Measurements from ENCODE around the gene KCNMB3.

The KCNMB3 gene

DNA sequence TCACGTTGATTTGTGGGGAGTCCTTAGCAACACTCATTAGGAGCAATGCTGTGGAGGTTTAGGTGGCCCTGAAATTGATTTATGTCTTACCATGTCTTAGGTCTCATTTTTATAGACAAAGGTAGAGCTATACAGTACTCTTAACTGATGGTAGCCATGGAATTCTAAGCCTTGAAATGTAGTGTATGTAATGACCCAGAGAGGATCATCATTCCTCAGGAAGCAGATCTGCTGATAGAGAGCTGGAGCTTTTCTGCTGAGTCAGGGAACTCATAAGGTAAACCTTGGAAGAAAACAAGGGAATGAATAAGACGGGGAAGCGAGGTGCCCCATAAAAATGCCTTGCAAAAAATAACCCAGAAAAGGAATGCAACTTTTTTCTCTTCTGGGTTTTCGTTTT lies 37.9 kb upstream of the KCNMB3 start:
- DNase-seq (no peak), ATAC-seq (ENCODE audit: insufficient read depth, low read depth) (no peak)
- H2AFZ ChIP-seq (ENCODE audit: low read depth, low read length), result no peak overlapping the region

DNA sequence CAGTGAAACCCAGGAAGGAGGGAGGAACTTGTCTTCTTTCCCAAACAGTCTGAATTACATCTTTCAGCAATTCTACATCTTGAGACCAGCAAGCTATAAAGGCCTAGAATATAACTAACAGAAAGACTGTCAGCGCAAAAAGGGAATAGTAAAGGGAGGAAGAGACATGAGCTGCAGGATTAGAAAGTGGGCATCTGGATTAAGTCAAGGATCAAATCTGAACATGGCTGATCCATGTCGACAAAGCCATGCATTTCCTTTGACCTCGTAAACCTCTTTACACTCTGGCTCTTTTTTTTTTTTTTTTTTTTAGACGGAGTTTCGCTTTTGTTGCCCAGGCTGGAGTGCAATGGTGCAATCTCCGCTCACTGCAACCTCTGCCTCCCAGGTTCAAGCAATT lies 35.4 kb upstream of the KCNMB3 start:
- H3K36me3 ChIP-seq (ENCODE audit: insufficient read depth, low read length), result no peaks in the 10 kb centered on the region
- H2AFZ ChIP-seq (ENCODE audit: low read depth, low read length), result no peak overlapping the region
- no peak for ATAC-seq (ENCODE audit: insufficient read depth, low read depth)
- no peaks in the 10 kb centered on the region for H3K79me2 ChIP-seq (ENCODE audit: insufficient read depth, low read length)
- TF ChIP-seq, protein P1, sequence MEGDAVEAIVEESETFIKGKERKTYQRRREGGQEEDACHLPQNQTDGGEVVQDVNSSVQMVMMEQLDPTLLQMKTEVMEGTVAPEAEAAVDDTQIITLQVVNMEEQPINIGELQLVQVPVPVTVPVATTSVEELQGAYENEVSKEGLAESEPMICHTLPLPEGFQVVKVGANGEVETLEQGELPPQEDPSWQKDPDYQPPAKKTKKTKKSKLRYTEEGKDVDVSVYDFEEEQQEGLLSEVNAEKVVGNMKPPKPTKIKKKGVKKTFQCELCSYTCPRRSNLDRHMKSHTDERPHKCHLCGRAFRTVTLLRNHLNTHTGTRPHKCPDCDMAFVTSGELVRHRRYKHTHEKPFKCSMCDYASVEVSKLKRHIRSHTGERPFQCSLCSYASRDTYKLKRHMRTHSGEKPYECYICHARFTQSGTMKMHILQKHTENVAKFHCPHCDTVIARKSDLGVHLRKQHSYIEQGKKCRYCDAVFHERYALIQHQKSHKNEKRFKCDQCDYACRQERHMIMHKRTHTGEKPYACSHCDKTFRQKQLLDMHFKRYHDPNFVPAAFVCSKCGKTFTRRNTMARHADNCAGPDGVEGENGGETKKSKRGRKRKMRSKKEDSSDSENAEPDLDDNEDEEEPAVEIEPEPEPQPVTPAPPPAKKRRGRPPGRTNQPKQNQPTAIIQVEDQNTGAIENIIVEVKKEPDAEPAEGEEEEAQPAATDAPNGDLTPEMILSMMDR (IDR thresholded peaks at IDR 0.05; ENCODE audit: borderline replicate concordance, extremely low read depth, low read length, poor library complexity, severe bottlenecking), result no peak
- TF ChIP-seq EZH2 (IDR thresholded peaks at IDR 0.05; ENCODE audit: borderline replicate concordance, low read depth, low read length, severe bottlenecking), result no peak
- DNase-seq, result no peak
- no peak overlapping the region for H3K9ac ChIP-seq (ENCODE audit: low read depth, low read length)
- H3K4me1 ChIP-seq (ENCODE audit: insufficient read depth, low read length), result no peaks in the 10 kb centered on the region
- H3K27me3 ChIP-seq (ENCODE audit: insufficient read depth, low read length, poor library complexity), result no peaks in the 10 kb centered on the region
- H4K20me1 ChIP-seq (ENCODE audit: insufficient read depth, low read length), result no peaks in the 10 kb centered on the region
- no peak overlapping the region for H3K27ac ChIP-seq (ENCODE audit: low read length)
- H3K9me3 ChIP-seq (ENCODE audit: insufficient read depth, low read length, severe bottlenecking), result no peaks in the 10 kb centered on the region
- H3K4me3 ChIP-seq (ENCODE audit: low read depth in 1 of 2, low read length in 2 of 2), result no peak overlapping the region
- H3K4me2 ChIP-seq (ENCODE audit: insufficient read depth, low read length), result no peak overlapping the region

More for the DNA sequence above, 37.9 kb upstream of the KCNMB3 start:
- no peak overlapping the region for H3K27ac ChIP-seq (ENCODE audit: low read length)
- no peaks in the 10 kb centered on the region for H3K36me3 ChIP-seq (ENCODE audit: insufficient read depth, low read length)
- no peak overlapping the region for H3K4me2 ChIP-seq (ENCODE audit: insufficient read depth, low read length)
- H3K79me2 ChIP-seq (ENCODE audit: insufficient read depth, low read length), result no peaks in the 10 kb centered on the region
- H3K4me3 ChIP-seq (ENCODE audit: low read depth in 1 of 2, low read length in 2 of 2), result no peak overlapping the region
- H3K9ac ChIP-seq (ENCODE audit: low read depth, low read length), result no peak overlapping the region
- H3K4me1 ChIP-seq (ENCODE audit: insufficient read depth, low read length), result no peaks in the 10 kb centered on the region
- no peaks in the 10 kb centered on the region for H4K20me1 ChIP-seq (ENCODE audit: insufficient read depth, low read length)
- H3K9me3 ChIP-seq (ENCODE audit: insufficient read depth, low read length, severe bottlenecking), result no peaks in the 10 kb centered on the region
- no peaks in the 10 kb centered on the region for H3K27me3 ChIP-seq (ENCODE audit: insufficient read depth, low read length, poor library complexity)
- no peak for TF ChIP-seq EZH2 (IDR thresholded peaks at IDR 0.05; ENCODE audit: borderline replicate concordance, low read depth, low read length, severe bottlenecking)
- TF ChIP-seq, protein P1 (IDR thresholded peaks at IDR 0.05; ENCODE audit: borderline replicate concordance, extremely low read depth, low read length, poor library complexity, severe bottlenecking), result no peak

DNA sequence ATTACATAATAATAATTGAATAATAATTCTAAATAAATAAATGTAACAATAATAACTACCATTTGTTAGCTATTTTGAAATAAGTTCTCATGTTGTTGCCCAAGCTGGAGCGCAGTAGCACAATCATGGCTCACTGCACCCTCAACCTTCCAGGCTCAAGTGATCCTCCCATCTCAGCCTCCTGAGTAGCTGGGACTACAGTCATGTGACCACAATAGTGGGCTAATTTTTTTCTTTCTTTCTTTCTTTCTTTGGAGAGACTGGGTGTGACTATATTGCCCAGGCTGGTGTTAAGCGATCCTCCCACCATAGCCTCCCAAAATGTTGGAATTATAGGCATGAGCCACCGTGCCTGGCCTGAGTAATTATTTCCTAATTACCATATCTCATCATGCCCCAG lies 30.9 kb upstream of the KCNMB3 start:
- Histone ChIP-seq H4K20me1 (ENCODE audit: insufficient read depth, low read length) (no peaks in the 10 kb centered on the region), H3K4me3 (ENCODE audit: low read depth in 1 of 2, low read length in 2 of 2) (no peak overlapping the region), H3K9me3 (ENCODE audit: insufficient read depth, low read length, severe bottlenecking) (no peaks in the 10 kb centered on the region), H3K4me2 (ENCODE audit: insufficient read depth, low read length) (no peak overlapping the region), H3K36me3 (ENCODE audit: insufficient read depth, low read length) (no peaks in the 10 kb centered on the region), H3K27ac (ENCODE audit: low read length) (no peak overlapping the region), H3K4me1 (ENCODE audit: insufficient read depth, low read length) (no peaks in the 10 kb centered on the region), H3K9ac (ENCODE audit: low read depth, low read length) (no peak overlapping the region), H2AFZ (ENCODE audit: low read depth, low read length) (no peak overlapping the region), H3K27me3 (ENCODE audit: insufficient read depth, low read length, poor library complexity) (peaks cover 3% of the 10 kb centered on the region), H3K79me2 (ENCODE audit: insufficient read depth, low read length) (no peaks in the 10 kb centered on the region)
- ATAC-seq (ENCODE audit: insufficient read depth, low read depth) (no peak), DNase-seq (no peak)
- TF ChIP-seq, protein P1 (IDR thresholded peaks at IDR 0.05; ENCODE audit: borderline replicate concordance, extremely low read depth, low read length, poor library complexity, severe bottlenecking), result no peak
- no peak for TF ChIP-seq EZH2 (IDR thresholded peaks at IDR 0.05; ENCODE audit: borderline replicate concordance, low read depth, low read length, severe bottlenecking)

DNA sequence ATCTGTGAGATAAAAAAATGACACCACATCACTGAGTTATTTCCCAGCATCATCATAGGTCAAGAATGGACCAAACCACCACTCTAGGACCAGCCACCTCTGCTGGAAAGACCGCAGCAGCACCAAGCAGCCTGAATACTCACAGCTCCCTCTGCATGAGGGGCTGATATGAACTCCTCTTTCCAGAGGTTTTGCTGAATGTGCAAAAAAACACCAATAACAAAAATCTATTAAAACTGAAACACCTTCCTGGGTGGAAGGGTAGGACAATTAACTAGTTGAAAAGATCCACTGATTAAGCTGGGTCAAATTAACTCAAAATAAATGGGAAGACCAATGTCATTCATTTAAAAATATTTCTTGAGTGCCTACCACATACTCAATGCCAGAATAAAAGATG lies 28.9 kb upstream of the KCNMB3 start:
- DNase-seq (no peak), ATAC-seq (ENCODE audit: insufficient read depth, low read depth) (no peak)
- Histone ChIP-seq H3K79me2 (ENCODE audit: insufficient read depth, low read length) (no peaks in the 10 kb centered on the region), H2AFZ (ENCODE audit: low read depth, low read length) (no peak overlapping the region), H3K4me2 (ENCODE audit: insufficient read depth, low read length) (no peak overlapping the region), H3K4me3 (ENCODE audit: low read depth in 1 of 2, low read length in 2 of 2) (no peak overlapping the region), H3K9ac (ENCODE audit: low read depth, low read length) (no peak overlapping the region), H3K4me1 (ENCODE audit: insufficient read depth, low read length) (no peaks in the 10 kb centered on the region), H3K9me3 (ENCODE audit: insufficient read depth, low read length, severe bottlenecking) (no peaks in the 10 kb centered on the region), H3K27me3 (ENCODE audit: insufficient read depth, low read length, poor library complexity) (peaks cover 3% of the 10 kb centered on the region), H4K20me1 (ENCODE audit: insufficient read depth, low read length) (no peaks in the 10 kb centered on the region), H3K36me3 (ENCODE audit: insufficient read depth, low read length) (no peaks in the 10 kb centered on the region), H3K27ac (ENCODE audit: low read length) (no peak overlapping the region)
- TF ChIP-seq, protein P1 (IDR thresholded peaks at IDR 0.05; ENCODE audit: borderline replicate concordance, extremely low read depth, low read length, poor library complexity, severe bottlenecking), result no peak
- TF ChIP-seq EZH2 (IDR thresholded peaks at IDR 0.05; ENCODE audit: borderline replicate concordance, low read depth, low read length, severe bottlenecking), result no peak

All from DND-41 (cell line).